ENCODE measurements around the gene KCNK1.
A peak's percentile ranks its signal among the peaks of the same experiment; 100 is the strongest.

Gene KCNK1

DNA sequence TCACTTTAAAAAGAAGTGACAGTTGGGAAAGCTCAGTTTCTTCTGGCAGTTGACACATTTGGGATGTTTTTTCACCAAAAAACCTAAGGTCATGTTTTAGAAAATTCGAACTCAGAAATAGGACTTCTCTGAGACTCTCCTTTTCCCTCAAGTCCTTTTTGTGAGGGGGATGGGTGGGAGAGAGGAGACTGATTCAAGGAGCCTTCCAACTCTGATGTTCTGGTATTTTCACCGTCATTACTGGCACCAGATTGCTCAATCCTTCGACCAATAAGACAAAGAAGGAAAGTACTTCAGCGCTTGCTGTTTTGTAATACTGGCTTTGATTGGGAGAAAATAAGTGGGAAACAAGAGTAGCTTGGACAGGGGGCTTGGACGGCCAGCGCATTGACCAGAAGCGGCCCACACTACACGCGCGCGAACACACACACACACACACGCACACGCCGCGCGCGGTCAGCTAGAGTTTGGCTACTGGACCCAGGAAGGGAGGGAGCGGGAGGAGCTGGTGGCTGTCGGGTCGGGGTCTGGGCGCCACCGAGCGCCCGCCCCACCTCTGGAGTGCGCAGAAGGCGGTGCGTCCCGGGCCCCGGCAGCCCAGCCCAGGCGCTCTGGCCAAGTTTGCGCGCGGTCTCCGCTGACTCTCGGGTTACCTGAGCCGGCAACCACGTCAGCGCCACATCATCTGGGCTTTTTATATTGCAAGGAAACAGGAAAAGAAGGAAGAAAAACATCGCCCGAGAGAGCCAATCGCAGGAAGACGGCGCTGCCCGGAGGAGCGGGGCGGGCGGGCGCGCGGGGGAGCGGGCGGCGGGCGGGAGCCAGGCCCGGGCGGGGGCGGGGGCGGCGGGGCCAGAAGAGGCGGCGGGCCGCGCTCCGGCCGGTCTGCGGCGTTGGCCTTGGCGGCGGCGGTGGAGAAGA, at the start of gene KCNK1:
TSS of gene KCNK1 (plus strand) at position 855 of the 921 bp plus-strand sequence. CDS start at position 921, 66 bp downstream.
- TF ChIP-seq CTCF (IDR thresholded peaks at IDR 0.05; ENCODE audit: control insufficient read depth, extremely low read depth, insufficient read depth): no peak
- peak within 1 kb of the TSS; percentile 52 for H3K4me3 ChIP-seq (ENCODE audit: low read depth, low read length)
- no peak for DNase-seq (ENCODE audit: low read depth)

- no peak for DNase-seq (ENCODE audit: low read depth)
- TF ChIP-seq CTCF (IDR thresholded peaks at IDR 0.05; ENCODE audit: control insufficient read depth, extremely low read depth, insufficient read depth): no peak
- H3K4me3 ChIP-seq (ENCODE audit: low read depth, low read length): no peak overlapping the region
Measured at GRCh38 chr1:233565313-233565712, 48.6 kb upstream of the KCNK1 start.

DNA sequence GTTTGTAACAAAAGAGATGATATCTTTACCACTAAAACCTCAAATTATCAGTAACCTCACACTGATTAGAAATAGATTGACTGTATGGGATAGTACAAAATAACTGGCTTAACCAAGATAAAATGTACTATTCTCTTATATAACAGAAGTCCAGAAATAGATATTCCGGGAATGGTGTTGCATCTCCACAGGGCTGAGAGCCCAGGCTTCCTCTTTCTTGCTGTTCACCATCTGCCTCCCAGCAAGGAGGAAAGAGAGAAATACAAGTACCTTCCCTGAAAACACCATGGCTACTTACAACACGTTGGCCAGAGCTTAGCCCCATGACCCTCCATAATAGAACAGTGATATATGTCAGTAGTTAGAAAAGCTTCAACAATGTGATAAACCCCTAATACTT, 47.0 kb upstream of the KCNK1 start:
- H3K4me3 ChIP-seq (ENCODE audit: low read depth, low read length): no peak overlapping the region
- no peak for DNase-seq (ENCODE audit: low read depth)
- no peak for TF ChIP-seq CTCF (IDR thresholded peaks at IDR 0.05; ENCODE audit: control insufficient read depth, extremely low read depth, insufficient read depth)

GRCh38 chr1:233569636-233570035, 44.3 kb upstream of the KCNK1 start:
- no peak overlapping the region for H3K4me3 ChIP-seq (ENCODE audit: low read depth, low read length)
- TF ChIP-seq CTCF (IDR thresholded peaks at IDR 0.05; ENCODE audit: control insufficient read depth, extremely low read depth, insufficient read depth): no peak
- DNase-seq (ENCODE audit: low read depth): no peak

- no peak for DNase-seq (ENCODE audit: low read depth)
Measured at GRCh38 chr1:233570216-233570615, 43.7 kb upstream of the KCNK1 start.

GRCh38 chr1:233570706-233571105, 43.2 kb upstream of the KCNK1 start:
- no peak for DNase-seq (ENCODE audit: low read depth)
- no peak for TF ChIP-seq CTCF (IDR thresholded peaks at IDR 0.05; ENCODE audit: control insufficient read depth, extremely low read depth, insufficient read depth)
- H3K4me3 ChIP-seq (ENCODE audit: low read depth, low read length): no peak overlapping the region

More at GRCh38 chr1:233570216-233570615, 43.7 kb upstream of the KCNK1 start:
- no peak overlapping the region for H3K4me3 ChIP-seq (ENCODE audit: low read depth, low read length)
- TF ChIP-seq CTCF (IDR thresholded peaks at IDR 0.05; ENCODE audit: control insufficient read depth, extremely low read depth, insufficient read depth): no peak

Data from LNCaP clone FGC (cell line).